NCI-H1048 (cell line): Measurements from ENCODE around the gene SSTR1.

Source experiments
- DNase-seq: peaks from one replicate; lab custom pipeline; 2025; lab: John Stamatoyannopoulos, UW

Gene SSTR1

DNA sequence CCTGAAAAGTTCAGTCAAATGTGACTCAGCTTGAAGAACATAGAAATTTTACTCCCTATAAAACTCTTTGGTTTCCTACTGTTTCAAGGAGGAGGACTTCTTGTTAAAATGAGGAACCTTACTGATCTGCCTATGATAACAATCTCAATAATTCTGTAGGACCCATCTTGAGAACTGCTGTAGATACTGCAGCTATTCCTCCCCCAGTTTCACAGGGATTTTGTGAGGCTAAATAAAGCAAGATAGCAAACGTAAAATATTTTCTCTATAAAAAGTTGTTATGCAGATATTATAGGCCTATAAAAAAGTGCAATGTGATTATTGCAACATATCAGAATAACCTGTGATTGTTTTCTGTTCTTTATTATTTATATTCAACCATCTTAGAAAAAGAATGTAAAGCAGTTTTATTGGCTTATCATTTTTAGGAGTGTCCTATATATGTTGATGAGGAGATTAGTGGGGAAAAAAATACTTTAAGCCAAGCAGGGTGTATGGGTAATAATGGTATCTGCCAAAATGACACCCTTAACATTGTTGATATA, 36.1 kb downstream of the SSTR1 start:
- DNase-seq = no peak

DNA sequence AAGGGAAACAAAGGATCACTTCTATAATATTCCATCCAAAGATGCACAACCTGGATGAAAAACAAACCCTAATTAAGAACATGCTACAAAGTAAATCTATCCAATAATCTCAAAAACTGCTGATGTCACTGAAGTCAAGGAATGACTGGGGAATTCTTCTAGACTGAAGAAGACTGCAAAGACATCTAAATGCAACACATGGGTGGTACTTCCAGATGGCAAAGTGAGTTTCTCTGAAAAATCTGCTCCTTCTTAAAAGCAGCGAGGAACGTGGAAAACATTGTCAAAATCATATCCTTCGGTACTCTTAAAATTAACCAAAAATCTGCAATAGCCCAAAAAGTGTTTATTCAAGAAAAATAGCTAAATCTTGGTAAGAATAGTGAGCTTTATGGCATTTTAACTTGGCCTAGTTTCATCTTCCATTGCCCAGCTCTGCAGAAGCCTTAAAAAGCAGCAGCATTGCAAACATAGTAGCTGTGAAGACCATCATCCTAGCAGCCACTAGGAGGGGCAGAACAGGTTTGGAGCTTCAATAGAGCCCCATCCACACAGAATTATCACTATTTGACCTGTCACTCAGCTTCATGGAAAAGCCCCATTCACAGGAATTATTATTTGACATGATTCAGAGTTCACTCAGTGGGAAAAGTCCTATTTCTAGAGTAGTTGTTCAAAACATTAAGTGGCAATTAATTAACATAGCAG, 40.8 kb downstream of the SSTR1 start:
- no peak for DNase-seq

DNA sequence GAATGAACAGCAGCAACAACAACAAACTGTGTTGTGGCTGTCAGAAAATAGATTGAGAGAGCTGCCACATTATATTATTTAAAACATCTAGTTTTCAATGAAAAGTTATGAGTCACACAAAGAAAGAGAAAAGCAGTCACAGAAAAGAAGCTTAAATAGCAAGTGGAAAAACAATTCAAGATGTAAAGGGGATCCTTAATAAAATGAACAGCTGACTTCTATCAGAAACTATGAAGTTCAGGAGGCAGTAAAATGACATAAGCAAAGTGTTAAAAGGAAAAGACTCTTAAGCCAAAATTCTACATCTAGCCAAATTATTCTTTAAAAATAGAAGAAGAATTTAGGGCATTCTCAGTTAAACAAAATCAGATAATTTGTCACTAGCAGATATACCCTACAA, 42.6 kb downstream of the SSTR1 start:
- DNase-seq = no peak

DNA sequence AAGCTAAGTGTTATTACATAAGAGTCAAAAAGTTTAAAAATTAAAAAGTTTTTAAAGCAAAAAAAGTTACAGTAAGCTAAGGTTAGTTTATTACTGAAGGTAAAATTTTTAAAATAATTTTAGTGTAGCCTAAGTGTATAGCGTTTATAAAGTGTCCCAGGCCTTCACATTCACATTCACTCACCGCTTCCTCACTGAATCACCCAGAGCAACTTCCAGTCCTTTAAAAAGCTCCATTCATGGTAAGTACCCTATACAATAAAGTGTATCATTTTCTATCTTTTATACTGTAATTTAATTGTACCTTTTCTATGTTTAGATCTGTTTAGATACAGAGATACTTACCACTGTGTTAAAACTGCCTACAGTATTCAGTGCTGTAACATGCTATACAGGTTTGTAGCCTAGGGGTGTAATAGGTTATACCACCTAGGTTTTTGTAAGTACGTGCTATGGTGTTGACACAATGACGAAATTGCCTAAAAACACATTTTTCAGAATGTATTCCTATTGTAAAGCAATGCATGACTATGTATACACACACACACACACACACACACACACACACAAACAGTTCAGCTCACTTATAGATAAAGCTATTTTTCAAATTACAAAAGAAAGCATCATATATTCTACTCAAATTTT, 44.5 kb downstream of the SSTR1 start:
- DNase-seq = no peak

DNA sequence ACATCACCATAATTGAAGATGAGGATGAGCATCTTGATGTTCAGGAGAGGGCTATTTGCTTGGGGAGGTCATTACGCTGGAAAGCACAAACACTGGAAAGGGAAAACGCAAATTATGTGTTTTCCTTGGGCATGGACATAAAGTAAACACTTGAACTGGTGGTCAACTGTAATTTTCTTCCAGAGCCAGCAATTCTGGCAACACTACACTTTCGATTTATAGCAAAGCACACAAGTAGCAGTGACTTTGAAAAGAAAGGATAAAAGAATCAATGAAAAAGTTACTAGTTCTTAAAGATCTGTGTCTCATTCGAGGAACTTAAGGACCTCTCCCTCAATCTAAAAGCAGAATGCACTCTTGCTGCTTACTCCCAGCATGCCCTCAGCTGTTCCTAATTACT, 46.0 kb downstream of the SSTR1 start:
- no peak for DNase-seq

DNA sequence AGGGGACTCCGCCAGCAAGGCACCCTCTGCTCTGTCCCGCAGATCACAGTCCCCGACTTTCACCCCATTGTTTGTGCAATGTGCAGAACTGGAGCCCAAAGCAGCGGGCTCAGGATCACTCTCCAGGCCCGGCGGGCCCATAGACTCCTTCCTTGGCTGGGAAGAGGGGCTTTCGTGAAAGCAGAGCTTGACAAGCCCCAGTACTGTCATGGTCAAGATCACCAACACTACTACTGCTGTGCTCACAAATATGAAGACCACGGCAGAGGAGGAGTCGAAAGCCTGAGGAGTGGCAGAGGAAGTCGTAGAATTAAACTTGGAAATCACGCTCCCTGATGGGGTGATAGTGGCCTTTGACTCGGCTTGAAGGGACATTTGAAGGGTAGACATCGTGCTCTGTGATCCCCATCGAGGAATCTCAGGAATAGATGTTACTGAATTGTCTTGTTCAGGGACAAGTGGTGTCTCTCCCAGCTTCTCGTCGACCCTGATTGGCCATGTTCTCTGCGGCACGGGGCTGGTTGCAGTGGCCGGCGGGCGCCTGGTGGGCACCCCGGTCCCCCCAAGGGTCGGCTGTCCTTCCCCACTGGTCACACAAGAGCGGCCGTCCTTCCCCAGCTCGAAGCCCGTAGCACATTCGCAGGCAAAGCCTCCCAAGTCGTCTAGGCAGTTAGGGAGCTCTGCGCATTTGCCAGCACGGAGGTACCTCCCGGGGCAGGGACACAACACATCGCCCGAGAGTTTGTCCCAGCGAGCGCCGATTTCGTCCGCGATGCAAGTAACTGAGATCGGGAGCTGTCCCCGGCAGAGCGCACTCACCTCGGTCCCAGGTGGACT, 47.1 kb downstream of the SSTR1 start:
- no peak for DNase-seq

DNA sequence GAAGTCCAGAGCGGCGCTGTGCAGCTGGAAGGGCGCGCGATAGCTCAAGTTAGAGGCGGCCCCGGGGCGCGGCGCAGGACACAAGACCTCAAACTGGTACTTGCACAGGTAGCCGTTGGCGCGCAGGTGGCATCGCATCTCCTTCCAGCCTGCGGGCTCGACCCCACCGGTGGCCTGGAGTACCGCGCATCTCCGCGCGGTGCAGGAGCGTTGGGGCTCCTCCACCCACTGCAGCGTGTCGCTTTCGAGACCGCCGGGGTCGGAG, 47.6 kb downstream of the SSTR1 start:
- DNase-seq = no peak

DNA sequence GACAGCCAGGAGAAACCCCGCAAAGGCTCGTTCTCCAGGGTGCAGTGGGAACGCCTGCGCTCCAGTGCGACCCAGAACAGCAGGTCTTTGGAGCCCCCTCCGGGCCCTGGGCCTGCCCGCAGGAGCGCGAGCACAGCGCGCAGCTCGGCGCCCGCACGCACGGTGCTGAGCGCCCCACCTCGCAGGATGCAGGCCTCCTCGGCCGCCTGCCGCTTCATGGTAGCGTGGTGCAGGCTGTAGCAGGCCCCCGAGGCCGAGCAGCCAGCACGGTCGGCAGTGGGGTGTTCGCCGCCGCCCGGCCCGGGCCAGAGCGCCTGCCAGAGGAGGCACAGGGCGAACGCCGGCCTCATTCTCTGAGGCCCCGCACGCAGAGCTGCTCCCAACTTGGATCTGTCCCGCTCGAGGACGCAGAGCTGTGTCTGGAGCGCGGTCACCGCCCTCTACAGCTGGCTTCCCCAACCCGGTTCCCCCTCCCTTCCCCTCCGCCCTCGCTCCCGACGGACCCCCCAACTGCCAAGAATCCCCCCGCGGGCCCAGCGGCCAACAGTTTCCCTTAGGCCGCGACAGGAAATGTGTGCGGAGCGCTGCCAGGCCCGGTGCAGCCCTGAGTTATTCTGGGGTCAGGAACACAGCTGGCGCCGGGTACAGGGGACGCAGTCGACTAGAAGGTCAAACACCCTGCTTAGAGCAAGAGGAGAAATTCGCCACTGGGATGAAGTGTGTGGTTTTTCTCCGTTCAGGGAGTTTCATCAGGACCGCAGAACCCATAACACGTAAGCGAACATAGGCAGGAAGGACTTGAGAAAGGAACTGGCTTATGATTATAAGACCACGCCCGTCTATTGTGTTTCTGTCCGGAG, 48.2 kb downstream of the SSTR1 start, which contains the start of gene CLEC14A:
Gene CLEC14A, minus strand, starts transcription at position 421 of the 860 bp plus-strand sequence. Its CDS starts 71 bp downstream, at position 350.
- DNase-seq = no peak

DNA sequence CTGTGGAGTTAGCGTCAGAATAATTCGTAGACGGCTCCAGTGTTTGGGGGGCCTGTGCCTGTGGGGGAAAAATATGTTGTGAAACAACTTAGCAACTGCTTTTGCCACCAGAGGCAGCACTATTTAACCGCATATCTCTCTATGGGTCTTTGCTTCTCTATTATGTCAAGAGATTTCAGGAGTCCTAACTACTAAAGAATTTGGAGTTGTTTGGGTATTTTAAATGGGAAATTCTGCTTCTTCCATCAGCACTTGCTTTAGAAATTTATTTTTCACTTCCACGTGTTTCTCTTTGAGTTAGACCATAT, 48.8 kb downstream of the SSTR1 start:
- DNase-seq = no peak

DNA sequence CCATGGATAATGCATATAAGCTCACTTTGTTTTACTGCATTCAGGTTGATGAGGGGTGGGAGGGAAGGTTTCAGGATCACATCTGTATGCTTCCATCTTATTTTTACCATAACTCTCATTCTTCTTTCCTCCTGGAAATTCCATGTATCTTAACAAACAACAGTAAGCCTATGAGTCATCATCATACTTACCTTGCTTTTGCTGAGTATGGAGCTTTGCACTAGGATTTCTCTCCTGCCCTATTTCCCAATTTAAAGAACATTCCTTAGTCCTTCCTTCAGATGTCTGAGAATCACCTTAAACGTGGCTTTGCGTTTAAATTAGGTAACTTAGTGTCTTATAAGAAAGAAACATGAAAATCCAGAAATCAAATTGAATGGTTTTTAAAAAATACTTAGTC, 49.8 kb downstream of the SSTR1 start:
- no peak for DNase-seq

DNA sequence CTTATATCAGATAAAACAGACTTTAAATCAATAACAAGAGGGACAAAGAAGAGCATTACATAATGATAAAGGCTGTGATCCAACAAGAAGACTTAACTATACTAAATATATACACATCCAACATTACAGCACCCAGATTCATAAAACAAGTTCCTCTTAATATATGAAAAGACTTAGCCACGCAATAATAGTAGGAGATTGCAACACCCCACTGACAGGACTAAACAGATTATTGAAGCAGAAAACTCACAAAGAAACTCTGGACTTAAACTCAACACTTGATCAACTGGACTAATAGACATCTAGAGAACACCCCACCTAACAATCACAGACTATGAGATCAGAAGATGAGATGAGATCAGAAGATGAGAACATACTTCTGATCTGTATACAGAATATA, 53.9 kb downstream of the SSTR1 start:
- no peak for DNase-seq
